Osteoblast (primary cell): ENCODE measurements around the gene OPCML. TPM values are rescaled to one million over a fixed set of nuclear protein-coding genes. Genes with fewer than 3 reads are reported as not detected.

Experiments used
- DNase-seq: peaks from one replicate; pipeline ENCODE4 v3.0.0; 2011; ENCODE audit warnings: low spot score, mixed read lengths; ENCODE audit not compliant: insufficient read length; ENCODE audit errors: missing footprints
- H2AFZ ChIP-seq: 2 replicates; pipeline ENCODE4 v1.6.0; 2011; ENCODE audit warnings: mild to moderate bottlenecking, low read length
- H3K27ac ChIP-seq: 2 replicates; pipeline ENCODE4 v1.5.1; 2011; ENCODE audit warnings: mild to moderate bottlenecking, low read depth, low read length, moderate library complexity
- H3K27me3 ChIP-seq: 2 replicates; pipeline ENCODE4 v1.6.0; 2012; ENCODE audit warnings: mild to moderate bottlenecking, control low read depth, inconsistent platforms, low read length, moderate library complexity; ENCODE audit not compliant: insufficient read depth
- H3K36me3 ChIP-seq: 2 replicates; pipeline ENCODE4 v1.5.1; 2011; ENCODE audit warnings: mild to moderate bottlenecking, low read length, control low read depth, moderate library complexity; ENCODE audit not compliant: insufficient read depth
- H3K4me1 ChIP-seq: 2 replicates; pipeline ENCODE4 v1.5.1; 2011; ENCODE audit warnings: mild to moderate bottlenecking, low read length, control low read depth, moderate library complexity; ENCODE audit not compliant: insufficient read depth
- H3K4me2 ChIP-seq: 2 replicates; pipeline ENCODE4 v1.6.0; 2011; ENCODE audit warnings: mild to moderate bottlenecking, low read length; ENCODE audit not compliant: insufficient read depth
- H3K4me3 ChIP-seq: fragments of 200-600 bp; sonication (generic); 3 replicates; pipeline ENCODE4 v1.5.1; 2012; ENCODE audit warnings: mild to moderate bottlenecking, low read length, inconsistent platforms; ENCODE audit not compliant: insufficient read depth
- H3K79me2 ChIP-seq: 2 replicates; pipeline ENCODE4 v1.6.0; 2012; ENCODE audit warnings: mild to moderate bottlenecking, low read length, control low read depth, inconsistent platforms; ENCODE audit not compliant: insufficient read depth
- H3K9me3 ChIP-seq: 2 replicates; pipeline ENCODE4 v1.5.1; 2011; ENCODE audit warnings: low read depth, low read length, control low read depth
- H4K20me1 ChIP-seq: 2 replicates; pipeline ENCODE4 v1.6.0; 2012; ENCODE audit warnings: mild to moderate bottlenecking, low read length, control low read depth; ENCODE audit not compliant: insufficient read depth
- total RNA-seq: library from RNA; depleted of rRNA; stranded (reverse); fragments of >200 nt; gene quantifications from 2 replicates; pipeline ENCODE4 v1.2.3, GENCODE V29; 2012
- TF ChIP-seq, protein P1 (sequence below): IDR thresholded peaks from 2 replicates; pipeline ENCODE4 v1.5.1; 2011; ENCODE audit warnings: mild to moderate bottlenecking, low read depth, low read length, moderate library complexity; ENCODE audit errors: extremely low read depth

Gene OPCML
- total RNA-seq, 1 donor = 0.36 TPM

DNA sequence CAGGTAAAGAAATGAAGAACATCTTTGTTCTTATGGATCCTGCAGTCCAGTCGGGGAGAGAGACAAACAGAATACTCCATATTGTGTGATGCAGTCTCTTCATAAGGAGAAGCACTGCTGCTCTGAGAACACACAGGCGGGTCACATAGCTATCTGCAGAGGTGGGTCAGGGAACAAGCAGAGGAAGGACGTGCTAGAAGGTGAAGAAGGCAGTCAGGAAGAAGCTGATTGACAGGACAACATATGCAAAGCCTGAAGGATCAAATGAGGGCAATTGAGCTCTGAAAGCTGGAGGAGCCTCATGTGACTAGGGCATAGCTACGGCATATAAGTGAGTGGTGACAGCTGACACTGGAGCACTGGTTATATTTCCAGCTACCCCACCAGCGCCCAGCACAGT, 122.5 kb downstream of the OPCML start:
- TF ChIP-seq, protein P1, sequence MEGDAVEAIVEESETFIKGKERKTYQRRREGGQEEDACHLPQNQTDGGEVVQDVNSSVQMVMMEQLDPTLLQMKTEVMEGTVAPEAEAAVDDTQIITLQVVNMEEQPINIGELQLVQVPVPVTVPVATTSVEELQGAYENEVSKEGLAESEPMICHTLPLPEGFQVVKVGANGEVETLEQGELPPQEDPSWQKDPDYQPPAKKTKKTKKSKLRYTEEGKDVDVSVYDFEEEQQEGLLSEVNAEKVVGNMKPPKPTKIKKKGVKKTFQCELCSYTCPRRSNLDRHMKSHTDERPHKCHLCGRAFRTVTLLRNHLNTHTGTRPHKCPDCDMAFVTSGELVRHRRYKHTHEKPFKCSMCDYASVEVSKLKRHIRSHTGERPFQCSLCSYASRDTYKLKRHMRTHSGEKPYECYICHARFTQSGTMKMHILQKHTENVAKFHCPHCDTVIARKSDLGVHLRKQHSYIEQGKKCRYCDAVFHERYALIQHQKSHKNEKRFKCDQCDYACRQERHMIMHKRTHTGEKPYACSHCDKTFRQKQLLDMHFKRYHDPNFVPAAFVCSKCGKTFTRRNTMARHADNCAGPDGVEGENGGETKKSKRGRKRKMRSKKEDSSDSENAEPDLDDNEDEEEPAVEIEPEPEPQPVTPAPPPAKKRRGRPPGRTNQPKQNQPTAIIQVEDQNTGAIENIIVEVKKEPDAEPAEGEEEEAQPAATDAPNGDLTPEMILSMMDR = no peak
- DNase-seq = no peak
- peaks cover 6% of the 10 kb centered on the region for H3K9me3 ChIP-seq
- H3K4me1 ChIP-seq = no peaks in the 10 kb centered on the region
- H2AFZ ChIP-seq = no peak overlapping the region
- no peaks in the 10 kb centered on the region for H3K36me3 ChIP-seq
- H4K20me1 ChIP-seq = no peaks in the 10 kb centered on the region
- H3K27me3 ChIP-seq = no peaks in the 10 kb centered on the region
- H3K4me2 ChIP-seq = no peak overlapping the region
- no peak overlapping the region for H3K27ac ChIP-seq
- H3K4me3 ChIP-seq = no peak overlapping the region
- no peaks in the 10 kb centered on the region for H3K79me2 ChIP-seq

- Histone ChIP-seq H3K36me3 (no peaks in the 10 kb centered on the region), H3K4me3 (no peak overlapping the region), H3K4me1 (no peaks in the 10 kb centered on the region), H3K27me3 (no peaks in the 10 kb centered on the region), H3K4me2 (no peak overlapping the region), H3K9me3 (peaks cover 6% of the 10 kb centered on the region), H3K79me2 (no peaks in the 10 kb centered on the region), H2AFZ (no peak overlapping the region), H4K20me1 (no peaks in the 10 kb centered on the region), H3K27ac (no peak overlapping the region)
- TF ChIP-seq, protein P1 = no peak
- no peak for DNase-seq
Observed at GRCh38 chr11:133408936-133409335, 123.4 kb downstream of the OPCML start.

DNA sequence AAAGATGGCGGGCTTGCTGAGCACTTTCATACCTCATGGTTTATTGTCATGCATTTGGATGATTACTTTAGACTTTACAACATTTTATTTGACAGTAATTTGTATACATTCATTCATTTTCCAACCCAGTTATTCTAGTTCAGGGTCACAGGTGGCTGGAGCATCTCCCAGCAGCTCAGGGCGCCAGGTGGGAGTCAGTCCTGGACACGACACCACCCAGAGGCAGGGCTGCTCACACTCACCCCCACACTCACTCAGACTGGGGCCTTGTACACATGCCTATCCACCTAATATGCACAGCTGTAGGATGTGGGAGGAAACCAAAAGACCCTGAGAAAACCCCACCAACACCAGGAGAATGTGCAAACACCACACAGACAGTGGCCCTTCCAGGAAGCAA, 123.9 kb downstream of the OPCML start:
- Histone ChIP-seq H3K4me2 (no peak overlapping the region), H2AFZ (no peak overlapping the region), H4K20me1 (no peaks in the 10 kb centered on the region), H3K27ac (no peak overlapping the region), H3K36me3 (no peaks in the 10 kb centered on the region), H3K4me3 (no peak overlapping the region), H3K79me2 (no peaks in the 10 kb centered on the region), H3K4me1 (no peaks in the 10 kb centered on the region), H3K9me3 (peaks cover 6% of the 10 kb centered on the region), H3K27me3 (no peaks in the 10 kb centered on the region)
- TF ChIP-seq, protein P1 = no peak
- no peak for DNase-seq

GRCh38 chr11:133406489-133406888, 125.8 kb downstream of the OPCML start:
- Histone ChIP-seq H3K27me3 (no peaks in the 10 kb centered on the region), H3K36me3 (no peaks in the 10 kb centered on the region), H3K4me2 (no peak overlapping the region), H3K27ac (no peak overlapping the region), H3K4me1 (no peaks in the 10 kb centered on the region), H3K4me3 (no peak overlapping the region), H3K9me3 (peaks cover 4% of the 10 kb centered on the region), H4K20me1 (no peaks in the 10 kb centered on the region), H3K79me2 (no peaks in the 10 kb centered on the region), H2AFZ (no peak overlapping the region)
- TF ChIP-seq, protein P1 = no peak
- no peak for DNase-seq
